SK-N-MC (cell line): ENCODE measurements around the gene EID3.
"Not testable (repeated sequence)": the region's sequence is repeated elsewhere in the genome, so short reads cannot be mapped to it uniquely, and the experiment has no call there.

Experiments
- EZH2 ChIP-seq: fragments of 200-600 bp; sonication (generic); IDR thresholded peaks from one replicate; pipeline ENCODE4 v1.6.1; 2017; ENCODE audit warnings: antibody characterized with exemption
- FOXP2 ChIP-seq: optimal IDR thresholded peaks from 2 replicates; pipeline ENCODE3; 2011; ENCODE audit warnings: mild to moderate bottlenecking, moderate library complexity; ENCODE audit not compliant: insufficient read depth; ENCODE audit errors: extremely low read length, control extremely low read depth
- POLR2AphosphoS5 ChIP-seq: IDR thresholded peaks from 2 replicates; pipeline ENCODE4 v1.6.1; 2012; ENCODE audit warnings: mild to moderate bottlenecking, low read depth, low read length, borderline replicate concordance

GRCh38 chr12:104265436-104265835 is 38.1 kb upstream of the EID3 start:
- not testable (repeated sequence) for TF ChIP-seq POLR2AphosphoS5, EZH2, FOXP2
